DOHH2 (cell line): ENCODE results near the gene PRKCE.

Source experiments
- H3F3A ChIP-seq: fragments of 200-600 bp; sonication (generic), shearing (Covaris generic); 2 replicates; pipeline ENCODE4 v1.6.0; 2016; ENCODE audit warnings: antibody characterized with exemption, mild to moderate bottlenecking; ENCODE audit not compliant: control insufficient read depth, insufficient read depth
- H3K27ac ChIP-seq: fragments of 200-600 bp; sonication (generic); 2 replicates; pipeline ENCODE4 v1.5.1; 2014; ENCODE audit warnings: low read depth, mild to moderate bottlenecking, low read length, moderate library complexity
- H3K27me3 ChIP-seq: fragments of 200-600 bp; sonication (generic); 2 replicates; pipeline ENCODE4 v1.6.1; 2014; ENCODE audit warnings: mild to moderate bottlenecking, low read length, mixed read lengths; ENCODE audit not compliant: control insufficient read depth
- H3K36me3 ChIP-seq: fragments of 200-600 bp; sonication (generic); 2 replicates; pipeline ENCODE4 v1.6.1; 2014; ENCODE audit warnings: mild to moderate bottlenecking, low read length, moderate library complexity, mixed read lengths; ENCODE audit not compliant: control insufficient read depth
- H3K4me1 ChIP-seq: fragments of 200-600 bp; sonication (generic); 2 replicates; pipeline ENCODE4 v1.6.1; 2014; ENCODE audit warnings: mild to moderate bottlenecking, low read length, mixed read lengths; ENCODE audit not compliant: control insufficient read depth
- H3K4me2 ChIP-seq: fragments of 200-600 bp; sonication (generic); 2 replicates; pipeline ENCODE4 v1.6.0; 2014; ENCODE audit warnings: mild to moderate bottlenecking, low read length, moderate library complexity
- H3K4me3 ChIP-seq: fragments of 200-600 bp; sonication (generic); 2 replicates; pipeline ENCODE4 v1.5.1; 2014; ENCODE audit warnings: mild to moderate bottlenecking, low read length, mixed read lengths
- H3K79me2 ChIP-seq: fragments of 200-600 bp; sonication (generic); 2 replicates; pipeline ENCODE4 v1.6.1; 2014; ENCODE audit warnings: mild to moderate bottlenecking, low read length, mixed read lengths; ENCODE audit not compliant: control insufficient read depth
- H3K9me2 ChIP-seq: fragments of 200-600 bp; sonication (generic); replicated peaks from 2 replicates; pipeline ENCODE4 v1.6.1; 2014; ENCODE audit warnings: mild to moderate bottlenecking, low read length, mixed read lengths; ENCODE audit not compliant: control insufficient read depth
- H3K9me3 ChIP-seq: fragments of 200-600 bp; sonication (generic); 2 replicates; pipeline ENCODE4 v1.6.1; 2014; ENCODE audit warnings: antibody characterized with exemption, low read length, mixed read lengths; ENCODE audit not compliant: control insufficient read depth, insufficient read depth
- H4K20me1 ChIP-seq: fragments of 200-600 bp; sonication (generic); 2 replicates; pipeline ENCODE4 v1.6.0; 2014; ENCODE audit warnings: low read depth, mild to moderate bottlenecking, antibody characterized with exemption, low read length, moderate library complexity; ENCODE audit not compliant: control insufficient read depth, insufficient read depth
- EZH2phosphoT487 ChIP-seq: fragments of 200-600 bp; sonication (generic); IDR thresholded peaks from 2 replicates; pipeline ENCODE4 v1.6.1; 2017; ENCODE audit warnings: borderline replicate concordance, mild to moderate bottlenecking, antibody characterized with exemption, low read length, moderate library complexity, mixed read lengths
- TF ChIP-seq, protein P1 (sequence below): fragments of 200-600 bp; sonication (generic); IDR thresholded peaks from one replicate; pipeline ENCODE4 v1.5.1; 2014; ENCODE audit warnings: antibody characterized with exemption, mild to moderate bottlenecking, low read depth, low read length; ENCODE audit not compliant: poor library complexity, severe bottlenecking

The PRKCE gene

DNA sequence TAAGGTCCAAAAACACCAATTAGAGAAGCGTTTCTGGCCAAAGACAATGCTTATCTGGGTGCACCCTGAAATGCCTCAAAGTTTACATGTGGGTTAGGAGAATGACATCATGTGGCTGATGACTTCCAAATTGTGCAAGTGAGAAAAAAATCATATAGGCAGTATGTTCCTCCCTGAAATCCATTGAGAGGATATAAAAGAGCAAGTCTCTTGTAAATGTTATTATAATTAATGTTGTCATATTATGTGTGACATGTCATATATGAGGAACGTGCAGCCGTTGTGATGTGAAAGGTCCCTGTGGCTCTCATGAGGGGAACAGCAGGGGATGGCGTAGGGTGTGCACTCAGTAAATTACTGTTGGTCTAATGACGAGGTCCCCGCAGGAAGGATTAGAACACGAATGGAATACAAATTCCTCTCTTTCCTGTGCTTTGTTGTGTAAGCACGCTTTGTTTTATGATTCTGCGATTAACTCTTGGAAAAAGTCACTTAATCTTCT lies 290.8 kb downstream of the PRKCE start:
- TF ChIP-seq, protein P1, sequence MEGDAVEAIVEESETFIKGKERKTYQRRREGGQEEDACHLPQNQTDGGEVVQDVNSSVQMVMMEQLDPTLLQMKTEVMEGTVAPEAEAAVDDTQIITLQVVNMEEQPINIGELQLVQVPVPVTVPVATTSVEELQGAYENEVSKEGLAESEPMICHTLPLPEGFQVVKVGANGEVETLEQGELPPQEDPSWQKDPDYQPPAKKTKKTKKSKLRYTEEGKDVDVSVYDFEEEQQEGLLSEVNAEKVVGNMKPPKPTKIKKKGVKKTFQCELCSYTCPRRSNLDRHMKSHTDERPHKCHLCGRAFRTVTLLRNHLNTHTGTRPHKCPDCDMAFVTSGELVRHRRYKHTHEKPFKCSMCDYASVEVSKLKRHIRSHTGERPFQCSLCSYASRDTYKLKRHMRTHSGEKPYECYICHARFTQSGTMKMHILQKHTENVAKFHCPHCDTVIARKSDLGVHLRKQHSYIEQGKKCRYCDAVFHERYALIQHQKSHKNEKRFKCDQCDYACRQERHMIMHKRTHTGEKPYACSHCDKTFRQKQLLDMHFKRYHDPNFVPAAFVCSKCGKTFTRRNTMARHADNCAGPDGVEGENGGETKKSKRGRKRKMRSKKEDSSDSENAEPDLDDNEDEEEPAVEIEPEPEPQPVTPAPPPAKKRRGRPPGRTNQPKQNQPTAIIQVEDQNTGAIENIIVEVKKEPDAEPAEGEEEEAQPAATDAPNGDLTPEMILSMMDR: no peak
- TF ChIP-seq EZH2phosphoT487: no peak
- H3K27me3 ChIP-seq: no peaks in the 10 kb centered on the region
- no peaks in the 10 kb centered on the region for H3K4me1 ChIP-seq
- H3K4me2 ChIP-seq: no peak overlapping the region
- no peaks in the 10 kb centered on the region for H3F3A ChIP-seq
- no peak overlapping the region for H3K4me3 ChIP-seq
- H3K79me2 ChIP-seq: no peaks in the 10 kb centered on the region
- H3K36me3 ChIP-seq: no peaks in the 10 kb centered on the region
- no peaks in the 10 kb centered on the region for H3K9me3 ChIP-seq
- no peaks in the 10 kb centered on the region for H3K9me2 ChIP-seq
- no peak overlapping the region for H3K27ac ChIP-seq
- H4K20me1 ChIP-seq: no peaks in the 10 kb centered on the region; the same call in 1 of the 2 replicates

DNA sequence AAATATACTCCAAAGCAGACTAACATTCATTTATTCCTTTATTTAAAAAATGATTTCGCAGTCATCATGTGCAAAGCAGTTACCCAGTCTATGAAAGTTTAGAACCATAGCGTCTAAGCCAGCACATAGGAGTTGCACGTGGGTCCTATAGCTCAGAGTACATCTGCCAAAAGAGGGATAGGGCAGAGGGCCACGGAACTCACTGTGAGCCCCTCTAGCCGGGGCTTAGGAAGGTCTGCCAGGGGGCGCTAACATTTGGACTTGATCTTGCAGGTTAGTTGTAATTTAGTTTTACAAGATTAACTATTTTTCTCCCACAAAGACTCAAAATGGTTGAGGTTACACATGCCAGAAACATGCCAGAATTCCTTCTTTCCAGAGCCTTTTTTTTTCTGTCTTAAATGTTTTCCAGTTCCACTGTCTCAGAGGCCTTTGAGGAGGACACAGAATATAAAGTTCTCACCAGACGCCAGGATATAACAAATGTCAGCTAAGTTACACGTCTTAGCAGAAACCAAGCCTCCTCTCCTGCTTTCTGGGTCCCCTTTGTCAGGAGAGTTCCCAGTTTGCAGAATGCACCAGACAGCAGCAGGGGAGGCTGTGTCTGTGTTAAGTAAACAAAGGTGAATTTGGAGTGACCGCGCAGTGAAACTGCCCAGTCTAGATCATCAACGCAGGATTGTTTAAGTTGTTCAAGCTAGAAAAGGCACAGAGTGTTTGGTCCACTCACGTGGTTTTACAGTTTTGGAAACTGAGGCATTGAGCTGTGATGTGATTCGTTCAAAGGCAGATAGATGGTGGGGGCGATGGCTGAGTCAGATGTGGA lies 292.0 kb downstream of the PRKCE start:
- H3K4me2 ChIP-seq: no peak overlapping the region
- H3K4me3 ChIP-seq: no peak overlapping the region
- no peaks in the 10 kb centered on the region for H3K27me3 ChIP-seq
- H3K9me2 ChIP-seq: no peaks in the 10 kb centered on the region
- H3K79me2 ChIP-seq: no peaks in the 10 kb centered on the region
- H4K20me1 ChIP-seq: no peaks in the 10 kb centered on the region; the same call in 1 of the 2 replicates
- no peaks in the 10 kb centered on the region for H3F3A ChIP-seq
- H3K4me1 ChIP-seq: no peaks in the 10 kb centered on the region
- no peaks in the 10 kb centered on the region for H3K9me3 ChIP-seq
- no peak for TF ChIP-seq EZH2phosphoT487
- TF ChIP-seq, protein P1: peak; percentile 29
- no peaks in the 10 kb centered on the region for H3K36me3 ChIP-seq
- no peak overlapping the region for H3K27ac ChIP-seq

DNA sequence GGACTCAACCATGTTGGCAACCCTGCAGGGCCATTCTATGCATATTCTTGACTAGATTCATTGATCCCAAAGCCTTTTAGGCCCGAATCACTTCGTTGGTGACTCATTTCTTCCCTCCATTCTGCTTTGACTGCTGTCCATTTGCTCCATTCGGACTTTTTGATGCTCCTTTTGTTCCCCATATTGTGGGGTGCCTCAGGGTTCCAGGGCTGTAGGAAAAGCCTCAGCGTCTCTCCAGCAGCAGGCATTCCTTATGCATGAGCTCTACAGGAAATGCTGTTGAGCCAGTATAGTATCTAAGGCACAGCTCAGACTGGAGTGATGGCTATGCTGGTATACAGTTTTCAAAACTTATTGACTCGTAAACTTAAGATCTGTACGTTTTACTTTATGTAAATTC lies 292.6 kb downstream of the PRKCE start:
- Histone ChIP-seq H3K79me2 (no peaks in the 10 kb centered on the region), H3K4me2 (no peak overlapping the region), H3K9me2 (no peaks in the 10 kb centered on the region), H3K27me3 (no peaks in the 10 kb centered on the region), H3K36me3 (no peaks in the 10 kb centered on the region), H3K9me3 (no peaks in the 10 kb centered on the region), H3K4me1 (no peaks in the 10 kb centered on the region), H3F3A (no peaks in the 10 kb centered on the region), H3K27ac (no peak overlapping the region), H3K4me3 (no peak overlapping the region), H4K20me1 (no peaks in the 10 kb centered on the region; the same call in 1 of the 2 replicates)
- TF ChIP-seq, protein P1: no peak
- no peak for TF ChIP-seq EZH2phosphoT487
